Stimulated activated CD8-positive, alpha-beta memory T cell treated with anti-CD3 and anti-CD28 coated beads, Interleukin-2, amount 100 ng/mL, for 1 hour (primary cell): ENCODE results near the gene HEPACAM2.

Experiments used
- DNase-seq, 2 donors: peaks; one replicate each; pipeline ENCODE4 v3.0.0-alpha.2; 2020; ENCODE audit warnings: low read depth in 2 of 2

Gene HEPACAM2

DNA sequence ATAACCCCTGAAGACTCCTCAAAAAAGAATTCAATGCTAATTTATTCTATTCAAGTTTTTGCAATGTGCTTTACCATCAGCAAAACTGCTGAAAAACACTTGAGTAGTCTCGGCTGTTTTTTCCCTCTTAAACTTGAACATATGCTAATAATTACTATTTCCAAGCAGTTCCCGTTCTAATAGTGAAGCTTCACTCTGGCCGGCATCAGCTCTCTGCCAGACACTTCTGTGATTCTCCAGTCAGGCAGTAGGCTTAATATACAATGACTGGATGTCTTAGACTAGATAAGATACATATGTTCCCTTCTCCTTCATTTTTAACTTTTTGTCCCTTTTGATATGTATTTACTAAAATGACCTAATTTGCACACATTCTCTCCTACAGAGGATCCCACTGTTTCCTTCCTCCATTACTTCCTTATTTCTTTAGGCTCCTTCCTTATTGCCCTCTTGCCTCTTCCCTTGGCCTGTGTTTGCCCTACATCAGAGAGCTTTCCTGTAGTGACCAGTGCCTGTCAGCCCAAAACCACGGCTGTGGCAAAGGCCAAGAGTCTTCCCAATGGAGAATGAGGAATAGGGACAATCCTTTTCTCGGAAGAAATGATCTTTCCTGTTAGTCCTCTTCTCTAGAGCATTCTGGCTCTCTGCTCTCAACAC, 23.5 kb downstream of the HEPACAM2 start:
- no peak for DNase-seq

DNA sequence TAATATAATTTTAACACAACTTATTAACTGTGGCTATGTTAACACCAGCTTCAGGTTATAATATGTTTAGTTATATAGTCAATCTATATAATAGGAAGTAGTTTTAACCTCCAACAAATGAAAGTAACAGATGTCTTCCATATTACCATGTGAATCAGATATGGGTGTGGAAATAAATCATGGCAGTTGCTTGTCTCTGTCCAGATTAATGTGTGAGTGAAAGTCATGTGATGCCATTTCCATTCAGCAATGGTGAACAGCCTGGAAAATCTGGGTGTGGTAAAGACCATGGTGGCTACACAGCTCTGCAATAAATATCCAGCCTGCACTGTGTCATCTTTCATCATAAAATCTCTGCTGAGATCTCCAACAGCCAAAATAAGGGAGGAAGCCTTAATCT, 27.8 kb downstream of the HEPACAM2 start:
- DNase-seq = no peak

GRCh38 chr7:93196336-93196735, 29.9 kb downstream of the HEPACAM2 start:
- no peak for DNase-seq

GRCh38 chr7:93194386-93194785, 31.9 kb downstream of the HEPACAM2 start:
- no peak for DNase-seq

DNA sequence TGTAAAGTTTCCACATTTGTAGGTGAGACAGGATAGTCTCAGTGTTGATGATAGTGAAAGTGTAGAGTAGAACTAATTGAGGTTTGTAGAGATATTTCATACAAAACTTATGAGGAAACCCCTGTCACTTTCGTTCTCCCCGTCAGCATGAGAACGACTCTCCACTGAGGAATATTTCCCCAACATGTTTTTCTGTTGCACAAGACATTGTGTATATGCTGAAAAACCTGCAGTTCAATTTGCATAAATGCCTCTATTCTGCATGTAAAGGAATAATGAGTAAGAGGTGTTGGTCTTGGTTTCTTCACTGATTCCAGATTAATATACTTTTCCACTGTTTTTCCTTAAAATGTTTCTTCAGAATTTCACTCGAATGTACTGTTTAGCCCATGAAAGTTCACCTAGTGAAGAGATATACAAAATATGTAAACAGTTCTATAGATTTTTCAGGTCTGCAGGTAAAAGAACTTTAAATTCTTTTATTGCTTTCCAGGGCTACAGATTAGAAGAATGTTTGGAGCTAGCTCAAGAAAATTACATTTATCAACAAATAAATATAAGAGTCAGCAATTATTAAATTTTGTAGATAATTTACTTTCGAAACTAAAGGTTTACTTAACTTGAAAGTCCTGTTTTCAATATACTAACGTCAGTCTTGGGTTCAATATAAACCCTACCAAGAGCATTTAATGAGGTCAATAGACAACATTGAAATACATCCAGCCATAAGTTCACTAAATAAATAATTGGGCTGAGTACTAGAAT, 37.2 kb downstream of the HEPACAM2 start:
- no peak for DNase-seq

DNA sequence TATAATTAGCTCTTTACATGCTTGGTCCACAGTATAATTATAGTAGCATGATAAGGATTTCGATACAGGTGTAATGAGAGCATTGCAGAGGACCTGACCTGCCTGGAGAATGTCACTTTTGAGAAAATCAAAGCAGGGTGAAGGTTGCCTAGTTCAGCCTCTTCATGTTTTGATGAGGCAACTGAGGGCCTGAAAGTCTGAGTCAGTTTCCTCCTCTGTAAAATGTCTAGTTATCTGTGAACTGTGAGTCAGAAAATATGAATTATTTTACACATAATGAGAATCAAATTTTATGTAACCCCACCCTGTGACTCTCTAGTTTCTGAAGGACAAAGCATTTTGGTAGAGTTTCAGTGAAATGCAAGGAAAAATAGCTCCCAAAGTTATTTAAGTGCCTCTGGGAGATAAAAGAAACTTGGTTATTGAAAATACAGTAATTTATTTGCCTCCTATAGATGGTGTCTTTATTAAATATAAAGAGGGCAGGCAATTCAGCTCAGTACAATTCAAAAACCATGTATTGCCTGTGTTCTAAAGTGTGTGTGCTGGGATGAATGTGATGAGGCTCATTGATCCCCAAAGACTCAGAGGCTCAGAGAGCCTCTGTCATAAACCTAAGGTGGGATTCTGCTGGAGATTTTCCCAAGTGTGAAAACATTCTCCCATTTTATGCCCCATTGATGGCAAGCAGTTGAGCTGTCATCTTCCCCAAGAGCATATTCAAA, 40.8 kb downstream of the HEPACAM2 start:
- no peak for DNase-seq

DNA sequence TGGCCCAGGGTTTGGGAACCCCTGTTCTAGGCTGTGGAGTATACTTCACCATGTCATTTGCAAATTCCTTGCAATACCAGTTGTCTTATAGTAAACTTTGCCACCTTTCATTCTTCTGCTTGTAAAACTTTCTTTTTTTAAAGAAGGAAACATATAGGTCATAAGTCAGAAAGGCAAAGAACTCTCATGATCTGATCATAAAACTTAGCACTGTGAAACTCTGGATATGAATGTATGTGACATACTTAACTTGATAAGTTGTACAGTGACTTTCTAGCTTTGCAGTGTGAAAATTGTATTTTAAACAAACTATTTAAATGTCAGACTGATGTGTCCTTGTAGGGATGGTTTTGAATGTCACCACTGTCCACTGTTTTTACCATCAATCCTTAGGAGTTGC, 47.1 kb downstream of the HEPACAM2 start:
- no peak for DNase-seq

GRCh38 chr7:93178213-93178612, 48.1 kb downstream of the HEPACAM2 start:
- no peak for DNase-seq

GRCh38 chr7:93176992-93177580, 49.2 kb downstream of the HEPACAM2 start:
- no peak for DNase-seq

DNA sequence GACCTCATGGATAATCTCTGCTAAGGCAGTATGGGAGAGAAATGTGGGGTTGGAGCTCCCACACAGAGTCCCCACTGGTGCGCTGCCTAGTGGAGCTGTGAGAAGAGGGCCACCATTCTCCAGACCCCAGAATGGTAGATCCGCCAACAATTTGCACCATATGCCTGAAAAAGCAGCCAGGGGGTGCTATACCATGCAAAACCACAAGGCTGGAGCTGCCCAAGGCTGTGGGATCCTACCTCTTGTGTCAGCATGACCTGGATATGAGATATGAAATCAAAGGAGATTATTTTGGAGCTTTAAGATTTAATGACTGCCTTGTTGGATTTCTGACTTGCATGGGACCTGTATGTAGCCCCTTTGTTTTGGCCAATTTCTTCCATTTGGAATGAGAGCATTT, 51.0 kb downstream of the HEPACAM2 start:
- DNase-seq = no peak

- no peak for DNase-seq
Observed at GRCh38 chr7:93172683-93173082, 53.6 kb downstream of the HEPACAM2 start.

- no peak for DNase-seq
Observed at GRCh38 chr7:93171606-93172226, 54.6 kb downstream of the HEPACAM2 start.

GRCh38 chr7:93165447-93165846, 60.8 kb downstream of the HEPACAM2 start:
- DNase-seq = no peak

DNA sequence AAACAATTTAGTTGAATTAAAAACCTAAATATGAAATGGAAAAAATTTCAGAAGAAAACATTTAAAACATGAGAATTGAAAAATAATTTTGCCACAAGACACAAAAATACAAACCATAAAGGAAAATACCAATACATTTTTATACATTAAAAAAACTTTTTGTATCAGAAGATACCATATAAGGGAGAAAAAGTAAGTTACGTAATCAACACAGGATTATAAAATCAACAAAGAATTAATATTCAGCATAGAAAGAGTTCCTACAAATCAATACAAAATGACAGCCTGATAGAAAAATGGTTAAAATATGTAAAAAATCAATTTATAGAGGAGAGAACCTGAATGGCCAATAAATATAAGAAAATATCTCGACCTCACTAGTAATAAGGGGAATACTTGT, 61.5 kb downstream of the HEPACAM2 start:
- DNase-seq = no peak

DNA sequence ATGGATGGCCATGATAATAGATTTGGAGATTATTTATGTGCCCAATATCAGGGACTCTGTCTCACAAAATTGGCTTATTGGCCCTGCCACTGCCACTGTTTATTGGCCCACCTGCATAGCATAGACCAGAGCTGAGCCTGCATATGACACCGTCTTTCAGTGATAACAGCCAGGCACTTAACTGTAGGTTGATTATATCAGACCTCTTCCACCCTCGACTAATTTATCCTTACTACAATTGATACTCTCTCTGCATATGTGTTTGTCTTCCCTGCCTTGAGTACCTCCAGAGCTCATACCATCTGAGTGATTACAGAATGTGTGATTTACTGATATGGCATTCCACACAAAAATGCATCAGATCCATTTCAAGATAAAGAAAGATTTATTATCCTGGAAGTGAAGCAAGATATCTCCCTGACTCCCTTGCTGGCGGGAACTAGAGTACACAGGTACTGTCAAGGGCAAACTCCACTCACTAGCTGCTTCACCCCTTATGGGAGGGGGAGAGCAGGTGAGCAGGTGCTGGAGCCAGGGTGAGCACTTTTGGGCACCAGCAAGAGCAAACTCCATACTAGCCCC, 65.0 kb downstream of the HEPACAM2 start:
- no peak for DNase-seq

DNA sequence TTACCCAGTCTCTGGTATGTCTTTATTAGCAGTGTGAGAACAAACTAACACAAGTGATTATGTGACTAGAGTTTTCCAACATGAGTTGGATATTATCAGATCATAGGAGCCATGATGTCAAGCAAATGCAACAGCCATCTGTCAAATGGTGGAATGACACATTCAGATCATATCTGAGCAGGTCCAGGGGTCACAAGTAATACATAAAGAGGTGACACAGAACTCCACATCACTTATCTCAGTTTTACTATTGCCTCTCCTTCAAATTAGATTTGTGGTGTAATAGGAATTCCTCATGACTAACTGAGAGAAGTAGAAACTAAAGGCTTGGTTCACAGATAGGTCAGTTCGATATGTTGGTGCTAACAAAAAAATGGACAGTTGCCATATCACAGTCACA, 65.9 kb downstream of the HEPACAM2 start:
- no peak for DNase-seq

DNA sequence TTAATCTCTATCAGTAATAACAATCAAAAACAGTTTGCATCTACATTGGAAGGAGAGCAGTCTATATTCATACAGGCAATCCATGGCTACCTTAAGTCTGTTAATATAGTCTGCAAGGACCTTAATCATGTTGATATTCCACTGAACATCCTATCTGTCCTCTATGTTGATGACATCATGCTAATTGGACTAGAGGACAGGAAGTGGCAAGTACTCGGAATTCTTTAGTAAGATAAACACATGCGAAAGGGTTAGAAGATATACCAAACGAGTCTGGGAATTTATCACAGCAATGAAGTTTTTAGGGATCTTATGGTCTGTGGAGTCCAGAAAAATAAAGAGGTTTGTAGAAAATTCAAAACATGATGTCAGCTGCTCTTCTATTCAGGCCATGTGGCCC, 66.8 kb downstream of the HEPACAM2 start:
- DNase-seq = no peak

DNA sequence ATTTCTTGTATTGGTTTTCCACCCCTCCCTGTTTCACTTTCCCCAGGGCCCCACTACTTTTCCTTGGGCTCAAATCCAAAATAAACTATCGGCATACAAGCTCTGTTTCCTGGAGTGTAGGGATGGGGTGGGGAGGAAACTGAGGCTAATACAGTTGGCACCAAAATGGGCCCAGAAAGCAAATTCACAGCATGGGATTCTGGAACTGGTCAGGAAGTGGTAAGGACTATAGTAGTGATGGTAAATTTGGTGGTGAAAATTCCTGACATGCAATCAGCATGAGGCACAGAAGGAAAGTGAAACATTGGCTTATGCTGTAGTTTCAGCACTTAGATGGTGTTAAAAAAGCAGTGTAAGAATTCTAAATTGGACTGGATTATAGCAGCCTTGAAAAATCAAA, 69.4 kb downstream of the HEPACAM2 start:
- no peak for DNase-seq

- no peak for DNase-seq
Observed at GRCh38 chr7:93150200-93150835, 76.0 kb downstream of the HEPACAM2 start.

DNA sequence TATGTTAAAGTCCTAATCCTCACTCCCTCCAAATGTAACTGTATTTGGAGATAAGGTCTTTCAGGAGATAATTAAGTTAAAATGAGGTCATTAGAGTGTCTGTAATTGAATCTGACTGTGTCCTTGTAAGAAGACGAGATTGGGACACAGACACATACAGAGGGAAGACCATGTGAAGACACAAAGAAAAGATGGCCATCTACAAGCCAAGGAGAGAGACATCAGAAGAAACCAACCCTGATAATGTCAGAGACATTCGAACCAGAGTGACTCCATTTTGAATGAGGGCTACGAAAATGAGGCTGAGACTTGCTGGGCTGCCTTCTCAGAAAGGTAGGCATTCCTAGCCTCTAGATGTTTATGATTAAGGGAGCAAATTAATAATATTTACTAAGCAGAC, 77.5 kb downstream of the HEPACAM2 start:
- DNase-seq = no peak

DNA sequence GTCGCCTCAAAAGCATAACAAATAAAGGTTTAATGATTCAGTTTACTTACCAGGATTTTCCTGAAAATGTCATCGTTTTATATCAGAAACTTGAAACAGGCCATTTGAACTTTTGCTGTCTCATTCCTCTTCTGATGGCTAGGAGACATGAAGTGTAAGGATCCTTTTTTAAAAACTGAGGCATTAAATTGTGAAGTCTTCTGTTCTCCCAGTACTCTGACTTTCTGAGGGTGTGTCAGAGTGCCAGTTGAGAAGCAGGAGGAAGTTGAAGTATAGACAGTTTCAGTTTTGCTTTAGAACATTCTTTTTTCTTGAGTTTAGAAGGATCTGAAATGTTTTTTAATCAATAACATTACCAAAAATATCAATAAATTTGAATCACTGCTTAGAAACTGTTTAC, 78.1 kb downstream of the HEPACAM2 start, which contains the start of gene SAMD9L:
SAMD9L (minus strand) TSS at position 242 of the 400 bp plus-strand sequence. CDS start 12,414 bp downstream, outside the sequence.
- no peak for DNase-seq
